Loucy (cell line): ENCODE data around the gene TMSB4X.

Experiments
- H2AFZ ChIP-seq: fragments of 200-600 bp; sonication (generic); 2 replicates; pipeline ENCODE4 v1.6.0; 2016; ENCODE audit warnings: antibody characterized with exemption, mild to moderate bottlenecking, low read length, moderate library complexity
- H3F3A ChIP-seq: fragments of 200-600 bp; 2 replicates; pipeline ENCODE4 v1.6.0; 2016; ENCODE audit warnings: antibody characterized with exemption, low read depth, mild to moderate bottlenecking
- H3K27me3 ChIP-seq: fragments of 200-600 bp; sonication (generic); 2 replicates; pipeline ENCODE4 v1.6.1; 2014; ENCODE audit warnings: low read length, mild to moderate bottlenecking; ENCODE audit not compliant: insufficient read depth, poor library complexity, severe bottlenecking
- H3K36me3 ChIP-seq: fragments of 200-600 bp; sonication (generic); 2 replicates; pipeline ENCODE4 v1.6.1; 2016; ENCODE audit warnings: low read length; ENCODE audit not compliant: insufficient read depth
- H3K4me1 ChIP-seq: fragments of 200-600 bp; sonication (generic); 2 replicates; pipeline ENCODE4 v1.5.1; 2014; ENCODE audit warnings: low read length, mild to moderate bottlenecking; ENCODE audit not compliant: insufficient read depth, poor library complexity, severe bottlenecking
- H3K4me2 ChIP-seq: fragments of 200-600 bp; sonication (generic); 2 replicates; pipeline ENCODE4 v1.6.0; 2014; ENCODE audit warnings: antibody characterized with exemption, low read length, low read depth, mild to moderate bottlenecking; ENCODE audit not compliant: poor library complexity, severe bottlenecking
- H3K4me3 ChIP-seq: fragments of 200-600 bp; sonication (generic); 2 replicates; pipeline ENCODE4 v1.5.1; 2014; ENCODE audit warnings: low read length, mild to moderate bottlenecking, mixed read lengths; ENCODE audit not compliant: poor library complexity, severe bottlenecking
- H3K79me2 ChIP-seq: fragments of 200-600 bp; sonication (generic); 2 replicates; pipeline ENCODE4 v1.6.1; 2014; ENCODE audit warnings: low read length; ENCODE audit not compliant: insufficient read depth
- H3K9ac ChIP-seq: fragments of 200-600 bp; sonication (generic); 2 replicates; pipeline ENCODE4 v1.6.0; 2014; ENCODE audit warnings: mild to moderate bottlenecking, low read depth, low read length, moderate library complexity; ENCODE audit not compliant: poor library complexity, severe bottlenecking
- H3K9me2 ChIP-seq: fragments of 200-600 bp; sonication (generic); replicated peaks from 2 replicates; pipeline ENCODE4 v1.6.1; 2016; ENCODE audit warnings: low read depth, low read length, mixed read lengths
- H3K9me3 ChIP-seq: fragments of 200-600 bp; sonication (generic); 2 replicates; pipeline ENCODE4 v1.6.1; 2014; ENCODE audit warnings: mild to moderate bottlenecking, antibody characterized with exemption, low read length, low read depth; ENCODE audit not compliant: insufficient read depth
- H4K20me1 ChIP-seq: fragments of 200-600 bp; sonication (generic); 2 replicates; pipeline ENCODE4 v1.6.0; 2014; ENCODE audit warnings: antibody characterized with exemption, low read length, mild to moderate bottlenecking; ENCODE audit not compliant: insufficient read depth, poor library complexity, severe bottlenecking
- EZH2phosphoT487 ChIP-seq: fragments of 200-600 bp; IDR thresholded peaks from 2 replicates; pipeline ENCODE4 v1.6.1; 2018; ENCODE audit warnings: antibody characterized with exemption, mild to moderate bottlenecking, moderate library complexity, borderline replicate concordance
- TF ChIP-seq, protein P1 (sequence below): fragments of 200-600 bp; sonication (generic); conservative IDR thresholded peaks from 2 replicates; pipeline ENCODE4 v1.5.1; 2014; ENCODE audit warnings: mild to moderate bottlenecking, antibody characterized with exemption, low read length

TMSB4X gene

DNA sequence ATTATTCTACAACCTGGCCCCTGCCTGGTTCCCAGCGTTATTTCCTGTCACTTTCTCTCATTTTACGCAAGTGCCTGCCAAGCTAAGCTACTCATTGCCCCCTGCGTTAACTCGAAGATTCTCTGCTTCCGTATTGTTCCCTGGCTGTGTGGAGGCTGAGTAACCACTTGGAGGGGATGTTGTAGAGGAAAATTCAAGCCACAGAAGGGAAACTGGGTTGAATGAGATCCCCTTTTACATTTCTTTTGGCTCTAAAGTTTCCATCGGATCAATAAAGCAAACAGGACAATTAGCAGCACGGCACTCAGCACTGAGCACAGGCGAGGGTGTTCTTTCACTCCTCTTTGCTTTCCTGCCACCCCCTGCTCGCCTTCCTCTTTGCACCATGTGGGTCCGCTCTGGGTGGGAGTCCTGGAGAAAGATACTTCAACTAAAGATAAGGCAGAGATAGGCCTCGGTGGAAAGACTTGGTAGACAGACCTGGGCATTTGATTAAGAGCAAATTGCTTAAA, 4.2 kb upstream of the TMSB4X start:
- peak overlapping the region; percentile 89 for H3K4me3 ChIP-seq
- peaks cover 7% of the 10 kb centered on the region for H3K27me3 ChIP-seq
- peak overlapping the region; percentile 92 for H3K4me2 ChIP-seq
- peak overlapping the region; percentile 100 for H3K9ac ChIP-seq
- peaks cover 7% of the 10 kb centered on the region; the same call in 1 of the 2 replicates for H3K36me3 ChIP-seq
- H3F3A ChIP-seq: peaks cover 3% of the 10 kb centered on the region
- H3K79me2 ChIP-seq: peaks cover 59% of the 10 kb centered on the region
- H3K9me3 ChIP-seq: no peaks in the 10 kb centered on the region
- no peak overlapping the region for H2AFZ ChIP-seq
- peaks cover 5% of the 10 kb centered on the region for H4K20me1 ChIP-seq
- TF ChIP-seq, protein P1, sequence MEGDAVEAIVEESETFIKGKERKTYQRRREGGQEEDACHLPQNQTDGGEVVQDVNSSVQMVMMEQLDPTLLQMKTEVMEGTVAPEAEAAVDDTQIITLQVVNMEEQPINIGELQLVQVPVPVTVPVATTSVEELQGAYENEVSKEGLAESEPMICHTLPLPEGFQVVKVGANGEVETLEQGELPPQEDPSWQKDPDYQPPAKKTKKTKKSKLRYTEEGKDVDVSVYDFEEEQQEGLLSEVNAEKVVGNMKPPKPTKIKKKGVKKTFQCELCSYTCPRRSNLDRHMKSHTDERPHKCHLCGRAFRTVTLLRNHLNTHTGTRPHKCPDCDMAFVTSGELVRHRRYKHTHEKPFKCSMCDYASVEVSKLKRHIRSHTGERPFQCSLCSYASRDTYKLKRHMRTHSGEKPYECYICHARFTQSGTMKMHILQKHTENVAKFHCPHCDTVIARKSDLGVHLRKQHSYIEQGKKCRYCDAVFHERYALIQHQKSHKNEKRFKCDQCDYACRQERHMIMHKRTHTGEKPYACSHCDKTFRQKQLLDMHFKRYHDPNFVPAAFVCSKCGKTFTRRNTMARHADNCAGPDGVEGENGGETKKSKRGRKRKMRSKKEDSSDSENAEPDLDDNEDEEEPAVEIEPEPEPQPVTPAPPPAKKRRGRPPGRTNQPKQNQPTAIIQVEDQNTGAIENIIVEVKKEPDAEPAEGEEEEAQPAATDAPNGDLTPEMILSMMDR: peak; percentile 19; the same call in 1 of the 2 replicates
- TF ChIP-seq EZH2phosphoT487: no peak
- H3K4me1 ChIP-seq: peaks cover 30% of the 10 kb centered on the region
- H3K9me2 ChIP-seq: no peaks in the 10 kb centered on the region

- Histone ChIP-seq H3F3A (peaks cover 3% of the 10 kb centered on the region), H3K4me1 (peaks cover 25% of the 10 kb centered on the region), H3K9ac (peak overlapping the region; percentile 100), H3K9me3 (no peaks in the 10 kb centered on the region), H3K4me2 (peak overlapping the region; percentile 92), H2AFZ (no peak overlapping the region), H4K20me1 (peaks cover 5% of the 10 kb centered on the region), H3K79me2 (peaks cover 66% of the 10 kb centered on the region), H3K4me3 (peak overlapping the region; percentile 89), H3K9me2 (no peaks in the 10 kb centered on the region), H3K36me3 (peaks cover 13% of the 10 kb centered on the region; the same call in 1 of the 2 replicates), H3K27me3 (peaks cover 12% of the 10 kb centered on the region)
- no peak for TF ChIP-seq EZH2phosphoT487
- TF ChIP-seq, protein P1: no peak
Observed at GRCh38 chrX:12971282-12972003, 3.5 kb upstream of the TMSB4X start.

- Histone ChIP-seq H3K9me3 (no peaks in the 10 kb centered on the region), H3K9me2 (no peaks in the 10 kb centered on the region), H2AFZ (no peak overlapping the region), H3F3A (peaks cover 4% of the 10 kb centered on the region), H3K9ac (peak overlapping the region; percentile 100), H3K4me2 (peak overlapping the region; percentile 92), H3K4me1 (peaks cover 20% of the 10 kb centered on the region), H3K79me2 (peaks cover 74% of the 10 kb centered on the region), H3K36me3 (peaks cover 21% of the 10 kb centered on the region), H3K27me3 (peaks cover 19% of the 10 kb centered on the region), H3K4me3 (peak overlapping the region; percentile 89), H4K20me1 (peaks cover 10% of the 10 kb centered on the region)
- TF ChIP-seq, protein P1: no peak
- TF ChIP-seq EZH2phosphoT487: no peak
Observed at GRCh38 chrX:12972243-12972642, 2.7 kb upstream of the TMSB4X start.
